AG09309 (cell line): Measurements from ENCODE around the gene WDR74.

ENCODE experiments used
- DNase-seq: peaks from one replicate; pipeline ENCODE4 v3.0.0-alpha.2; 2010; ENCODE audit warnings: low read depth
- H3K4me3 ChIP-seq: 2 replicates; pipeline ENCODE4 v1.5.1; 2011; ENCODE audit warnings: mild to moderate bottlenecking, low read depth, low read length, moderate library complexity; ENCODE audit not compliant: control insufficient read depth
- TF ChIP-seq, protein P1 (sequence below): IDR thresholded peaks from 2 replicates; pipeline ENCODE4 v1.5.1; 2011; ENCODE audit warnings: mild to moderate bottlenecking, low read depth, low read length, inconsistent platforms; ENCODE audit not compliant: insufficient read depth, control insufficient read depth; ENCODE audit errors: missing control alignments

The WDR74 gene

DNA sequence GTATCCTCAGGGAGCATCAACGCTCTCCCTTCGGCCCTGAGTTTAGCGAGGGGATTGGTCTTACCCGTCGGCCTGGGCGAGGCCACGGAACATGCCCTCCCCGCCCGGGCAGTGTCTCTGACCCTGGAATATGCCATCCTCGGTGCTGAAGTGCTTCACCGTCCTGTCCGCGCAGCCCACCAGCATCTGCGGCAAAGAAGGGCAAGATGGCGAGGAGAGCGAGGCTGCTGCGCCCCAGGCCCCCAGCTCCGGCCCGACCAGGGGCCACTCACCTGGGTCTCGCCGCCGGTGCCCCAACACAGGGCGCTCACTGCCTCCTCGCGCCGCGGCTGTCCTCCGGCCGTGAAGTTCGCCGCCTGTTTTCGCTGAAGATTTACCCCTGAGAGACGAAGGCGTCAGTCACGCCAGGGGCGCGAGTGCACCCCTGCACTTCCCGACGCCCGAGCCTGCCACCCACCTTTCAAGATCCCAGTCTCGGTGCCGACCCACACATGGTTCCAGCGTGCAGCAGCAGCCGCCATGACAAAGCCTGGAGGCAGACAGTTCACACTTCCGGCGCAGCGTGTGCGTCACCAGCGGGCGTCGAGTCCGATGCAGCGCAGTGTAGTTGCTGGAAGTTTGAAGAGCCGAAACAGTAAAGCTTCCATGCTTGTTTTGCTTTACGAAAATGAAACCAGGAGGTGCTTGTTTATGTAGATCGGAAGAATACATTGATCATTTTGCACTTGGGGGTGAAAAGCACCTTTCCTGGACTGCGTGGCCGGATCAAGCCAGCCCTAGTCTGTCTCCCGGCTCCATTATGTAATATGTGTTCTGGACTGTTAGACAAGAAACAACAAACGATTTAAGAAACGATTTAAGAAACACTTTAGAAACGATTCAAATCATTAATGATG is at the start of gene WDR74:
Gene WDR74 (minus strand): TSS at position 541 of the 896 bp plus-strand sequence. CDS start 20 bp downstream, at position 521.
- H3K4me3 ChIP-seq = peak within 1 kb of the TSS; percentile 85
- peak; percentile 51 for DNase-seq
- TF ChIP-seq, protein P1, sequence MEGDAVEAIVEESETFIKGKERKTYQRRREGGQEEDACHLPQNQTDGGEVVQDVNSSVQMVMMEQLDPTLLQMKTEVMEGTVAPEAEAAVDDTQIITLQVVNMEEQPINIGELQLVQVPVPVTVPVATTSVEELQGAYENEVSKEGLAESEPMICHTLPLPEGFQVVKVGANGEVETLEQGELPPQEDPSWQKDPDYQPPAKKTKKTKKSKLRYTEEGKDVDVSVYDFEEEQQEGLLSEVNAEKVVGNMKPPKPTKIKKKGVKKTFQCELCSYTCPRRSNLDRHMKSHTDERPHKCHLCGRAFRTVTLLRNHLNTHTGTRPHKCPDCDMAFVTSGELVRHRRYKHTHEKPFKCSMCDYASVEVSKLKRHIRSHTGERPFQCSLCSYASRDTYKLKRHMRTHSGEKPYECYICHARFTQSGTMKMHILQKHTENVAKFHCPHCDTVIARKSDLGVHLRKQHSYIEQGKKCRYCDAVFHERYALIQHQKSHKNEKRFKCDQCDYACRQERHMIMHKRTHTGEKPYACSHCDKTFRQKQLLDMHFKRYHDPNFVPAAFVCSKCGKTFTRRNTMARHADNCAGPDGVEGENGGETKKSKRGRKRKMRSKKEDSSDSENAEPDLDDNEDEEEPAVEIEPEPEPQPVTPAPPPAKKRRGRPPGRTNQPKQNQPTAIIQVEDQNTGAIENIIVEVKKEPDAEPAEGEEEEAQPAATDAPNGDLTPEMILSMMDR = no peak

DNA sequence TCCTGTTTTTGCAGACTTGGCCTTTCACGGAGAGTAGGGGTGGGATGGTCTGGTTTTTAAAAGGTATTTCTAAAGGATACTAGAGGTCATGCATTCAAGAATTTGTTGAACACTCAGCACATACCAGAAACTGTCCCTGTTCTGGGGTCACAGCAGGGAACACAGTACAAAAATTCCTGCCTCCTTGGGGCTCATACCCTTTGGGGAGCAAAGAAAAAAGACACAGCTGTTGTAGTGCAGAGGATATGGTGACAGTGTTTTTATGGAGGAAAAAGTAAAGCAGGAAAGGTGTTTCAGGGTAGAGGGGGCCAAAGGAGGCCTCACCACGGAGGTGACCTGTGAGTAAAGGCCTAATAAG is 49.7 kb upstream of the WDR74 start:
- TF ChIP-seq, protein P1 = no peak
- no peak for DNase-seq
- no peak overlapping the region for H3K4me3 ChIP-seq

DNA sequence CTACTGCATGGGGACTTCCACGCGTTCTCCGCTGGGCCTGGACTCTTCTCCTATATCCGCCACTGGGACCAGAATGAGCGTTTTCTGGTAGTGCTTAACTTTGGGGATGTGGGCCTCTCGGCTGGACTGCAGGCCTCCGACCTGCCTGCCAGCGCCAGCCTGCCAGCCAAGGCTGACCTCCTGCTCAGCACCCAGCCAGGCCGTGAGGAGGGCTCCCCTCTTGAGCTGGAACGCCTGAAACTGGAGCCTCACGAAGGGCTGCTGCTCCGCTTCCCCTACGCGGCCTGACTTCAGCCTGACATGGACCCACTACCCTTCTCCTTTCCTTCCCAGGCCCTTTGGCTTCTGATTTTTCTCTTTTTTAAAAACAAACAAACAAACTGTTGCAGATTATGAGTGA is 49.0 kb upstream of the WDR74 start:
- no peak for DNase-seq
- TF ChIP-seq, protein P1 = no peak
- H3K4me3 ChIP-seq = no peak overlapping the region

DNA sequence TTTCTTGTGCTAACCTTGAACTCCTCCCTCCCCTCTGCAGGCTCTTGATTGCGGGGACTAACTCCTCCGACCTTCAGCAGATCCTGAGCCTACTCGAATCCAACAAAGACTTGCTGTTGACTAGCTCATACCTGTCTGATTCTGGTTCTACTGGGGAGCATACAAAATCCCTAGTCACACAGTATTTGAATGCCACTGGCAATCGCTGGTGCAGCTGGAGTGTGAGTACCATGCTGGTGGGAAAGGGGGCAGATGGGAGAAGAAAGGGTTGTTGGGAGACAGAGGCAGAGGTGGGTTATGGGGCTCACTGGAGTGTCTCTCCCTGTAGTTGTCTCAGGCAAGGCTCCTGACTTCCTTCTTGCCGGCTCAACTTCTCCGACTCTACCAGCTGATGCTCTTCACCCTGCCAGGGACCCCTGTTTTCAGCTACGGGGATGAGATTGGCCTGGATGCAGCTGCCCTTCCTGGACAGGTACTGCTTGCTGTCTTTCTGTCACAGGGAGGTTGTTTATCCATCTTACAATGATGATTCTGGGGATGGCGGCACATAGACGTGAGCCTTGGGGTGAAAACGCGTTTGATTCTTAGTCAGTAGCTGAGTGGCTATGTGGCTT is 45.9 kb upstream of the WDR74 start:
- no peak for DNase-seq
- TF ChIP-seq, protein P1 = no peak
- peak overlapping the region; percentile 12 for H3K4me3 ChIP-seq

DNA sequence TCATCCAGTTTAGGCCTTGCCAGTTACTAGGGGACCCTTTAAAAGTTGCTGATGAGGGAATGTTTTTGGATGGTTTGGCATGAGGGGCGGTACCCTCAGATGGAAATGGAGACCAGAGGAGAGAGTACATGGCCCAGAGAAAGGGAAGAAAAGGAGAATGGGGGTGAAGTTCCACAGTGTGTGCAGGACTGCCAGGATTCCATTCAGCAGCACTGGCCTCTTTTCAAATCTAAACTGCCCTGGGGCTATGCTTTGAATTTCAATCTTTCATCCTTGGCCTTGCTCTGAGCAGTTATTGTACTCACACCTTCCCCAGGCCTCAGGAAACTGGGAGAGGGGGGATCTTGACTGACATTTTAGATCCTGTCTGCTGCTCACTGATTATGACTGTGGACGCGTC is 44.3 kb upstream of the WDR74 start:
- DNase-seq = no peak
- H3K4me3 ChIP-seq = peak overlapping the region; percentile 96

DNA sequence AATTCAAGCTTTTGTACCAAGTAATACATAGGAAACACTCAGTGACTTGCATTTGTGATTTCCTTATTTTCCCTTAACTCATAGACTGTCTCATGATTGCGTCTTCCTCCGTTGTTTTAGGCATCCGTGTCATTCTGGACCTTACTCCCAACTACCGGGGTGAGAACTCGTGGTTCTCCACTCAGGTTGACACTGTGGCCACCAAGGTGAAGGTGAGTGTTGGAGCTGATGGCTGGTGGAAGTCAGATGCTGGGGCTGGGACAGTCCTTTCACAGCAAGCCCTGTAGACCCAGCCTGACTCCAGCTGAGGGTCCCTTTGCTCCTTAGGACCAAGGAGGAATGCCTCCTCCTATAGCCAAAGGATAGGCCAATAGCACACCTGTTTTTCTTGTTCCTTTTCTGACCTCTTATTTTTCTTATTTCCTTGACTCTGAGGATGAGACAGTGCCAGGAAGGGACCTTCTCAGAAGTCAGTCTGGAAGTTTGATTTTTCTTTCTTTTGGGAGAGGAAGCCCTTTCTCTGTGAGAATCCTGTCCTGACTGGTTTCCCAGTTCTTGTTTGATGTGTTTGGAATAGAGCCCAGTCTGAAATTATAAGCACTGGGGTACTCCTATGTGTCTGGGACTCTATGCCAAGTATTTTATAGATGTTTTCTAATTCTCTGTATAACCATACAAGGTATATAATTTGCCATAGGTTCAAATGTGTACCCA is 43.6 kb upstream of the WDR74 start:
- peak overlapping the region; percentile 96 for H3K4me3 ChIP-seq
- DNase-seq = no peak

More for the DNA sequence above, 44.3 kb upstream of the WDR74 start:
- TF ChIP-seq, protein P1 = no peak

More for the DNA sequence above, 43.6 kb upstream of the WDR74 start:
- TF ChIP-seq, protein P1 = no peak
